NCI-H748 (cell line): ENCODE data around the gene KTN1.

Source experiments
- DNase-seq: peaks from one replicate; lab custom pipeline; 2025; ENCODE audit not compliant: unreplicated experiment; lab: John Stamatoyannopoulos, UW

KTN1 gene

GRCh38 chr14:55604900-55605418 is 25.0 kb downstream of the KTN1 start:
- DNase-seq: no peak

GRCh38 chr14:55605793-55606192 is 25.8 kb downstream of the KTN1 start:
- no peak for DNase-seq

- DNase-seq: no peak
Observed at GRCh38 chr14:55607386-55607785, 27.4 kb downstream of the KTN1 start.

- DNase-seq: no peak
Observed at GRCh38 chr14:55609681-55610080, 29.7 kb downstream of the KTN1 start.

GRCh38 chr14:55610713-55611370 is 30.8 kb downstream of the KTN1 start:
- DNase-seq: no peak

GRCh38 chr14:55611859-55612258 is 31.9 kb downstream of the KTN1 start:
- no peak for DNase-seq

GRCh38 chr14:55614304-55614703 is 34.3 kb downstream of the KTN1 start:
- no peak for DNase-seq

GRCh38 chr14:55620277-55620676 is 40.3 kb downstream of the KTN1 start:
- no peak for DNase-seq

- DNase-seq: no peak
Observed at GRCh38 chr14:55620981-55621380, 41.0 kb downstream of the KTN1 start.

- no peak for DNase-seq
Observed at GRCh38 chr14:55621391-55621790, 41.4 kb downstream of the KTN1 start.

GRCh38 chr14:55624913-55625312 is 44.9 kb downstream of the KTN1 start:
- DNase-seq: no peak

- no peak for DNase-seq
Observed at GRCh38 chr14:55625481-55625880, 45.5 kb downstream of the KTN1 start.

GRCh38 chr14:55626131-55626530 is 46.1 kb downstream of the KTN1 start:
- DNase-seq: no peak

- DNase-seq: no peak
Observed at GRCh38 chr14:55628426-55628825, 48.4 kb downstream of the KTN1 start.

GRCh38 chr14:55638665-55639064 is 58.7 kb downstream of the KTN1 start:
- DNase-seq: no peak

- no peak for DNase-seq
Observed at GRCh38 chr14:55641290-55641689, 61.3 kb downstream of the KTN1 start.

GRCh38 chr14:55641954-55642353 is 61.9 kb downstream of the KTN1 start:
- no peak for DNase-seq

GRCh38 chr14:55645145-55645544 is 65.1 kb downstream of the KTN1 start:
- DNase-seq: no peak

- no peak for DNase-seq
Observed at GRCh38 chr14:55645845-55646832, 66.1 kb downstream of the KTN1 start.

GRCh38 chr14:55650992-55651391 is 71.0 kb downstream of the KTN1 start:
- no peak for DNase-seq

GRCh38 chr14:55654243-55654642 is 74.2 kb downstream of the KTN1 start:
- DNase-seq: no peak

GRCh38 chr14:55661029-55661428 is 81.0 kb downstream of the KTN1 start:
- DNase-seq: no peak
